Neuron (in vitro differentiated cells): ENCODE data around the gene ENC1.
A peak's percentile ranks its signal among the peaks of the same experiment; 100 is the strongest.

Source experiments
- H2AFZ ChIP-seq: one replicate; pipeline ENCODE4 v1.6.1; 2013; ENCODE audit warnings: low read depth, mild to moderate bottlenecking, inconsistent platforms, low read length, moderate library complexity
- H3K27me3 ChIP-seq: one replicate; pipeline ENCODE4 v1.6.1; 2013; ENCODE audit warnings: low read length; ENCODE audit not compliant: insufficient read depth
- H3K36me3 ChIP-seq: one replicate; pipeline ENCODE4 v1.6.1; 2013; ENCODE audit warnings: low read length; ENCODE audit not compliant: insufficient read depth
- H3K4me1 ChIP-seq: one replicate; pipeline ENCODE4 v1.6.1; 2013; ENCODE audit warnings: low read length; ENCODE audit not compliant: insufficient read depth
- H3K4me3 ChIP-seq: 2 replicates; pipeline ENCODE4 v1.5.1; 2013; ENCODE audit warnings: mild to moderate bottlenecking, low read length, moderate library complexity
- H3K9me3 ChIP-seq: one replicate; pipeline ENCODE4 v1.6.1; 2013; ENCODE audit warnings: low read length

The ENC1 gene

DNA sequence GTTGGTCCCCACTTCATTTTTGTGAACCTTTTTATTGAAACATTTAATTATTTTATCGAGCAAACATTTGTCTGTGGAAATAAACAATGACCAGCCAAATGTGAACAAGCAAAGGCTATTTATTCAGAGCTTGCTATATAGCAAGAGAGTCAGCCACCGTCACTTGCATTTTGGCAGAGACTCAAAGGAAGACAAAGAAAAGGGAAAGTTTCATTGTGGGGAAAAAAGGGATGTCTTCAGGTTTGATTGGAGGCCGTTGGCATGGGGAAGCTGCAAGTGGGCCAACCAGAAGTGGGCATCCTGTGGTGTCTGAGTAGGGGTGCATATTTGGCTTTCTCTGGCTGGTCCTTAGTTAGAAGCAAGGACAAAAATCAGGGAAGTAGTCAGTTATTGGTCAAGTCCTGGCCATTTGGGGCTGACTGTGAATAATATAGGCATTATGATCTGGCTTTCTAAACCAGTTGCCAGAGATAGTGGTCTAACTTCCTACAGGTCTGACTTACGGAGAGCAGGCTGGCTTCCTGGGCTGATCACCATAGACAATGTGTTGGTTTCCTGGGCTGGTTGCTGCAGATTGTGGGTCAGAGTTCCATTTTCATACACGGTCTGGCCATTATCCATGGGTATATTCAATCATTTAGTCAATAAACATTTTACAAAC, 16.6 kb downstream of the ENC1 start:
- no peaks in the 10 kb centered on the region for H3K27me3 ChIP-seq
- no peak overlapping the region for H3K4me3 ChIP-seq
- H3K36me3 ChIP-seq, result no peaks in the 10 kb centered on the region
- no peak overlapping the region for H2AFZ ChIP-seq
- peaks cover 63% of the 10 kb centered on the region for H3K4me1 ChIP-seq
- H3K9me3 ChIP-seq, result no peaks in the 10 kb centered on the region

GRCh38 chr5:74623006-74623611, 17.4 kb downstream of the ENC1 start:
- Histone ChIP-seq H3K4me1 (peaks cover 55% of the 10 kb centered on the region), H3K9me3 (no peaks in the 10 kb centered on the region), H3K27me3 (no peaks in the 10 kb centered on the region), H3K4me3 (peak overlapping the region; percentile 18), H3K36me3 (no peaks in the 10 kb centered on the region), H2AFZ (peak overlapping the region; percentile 3)

DNA sequence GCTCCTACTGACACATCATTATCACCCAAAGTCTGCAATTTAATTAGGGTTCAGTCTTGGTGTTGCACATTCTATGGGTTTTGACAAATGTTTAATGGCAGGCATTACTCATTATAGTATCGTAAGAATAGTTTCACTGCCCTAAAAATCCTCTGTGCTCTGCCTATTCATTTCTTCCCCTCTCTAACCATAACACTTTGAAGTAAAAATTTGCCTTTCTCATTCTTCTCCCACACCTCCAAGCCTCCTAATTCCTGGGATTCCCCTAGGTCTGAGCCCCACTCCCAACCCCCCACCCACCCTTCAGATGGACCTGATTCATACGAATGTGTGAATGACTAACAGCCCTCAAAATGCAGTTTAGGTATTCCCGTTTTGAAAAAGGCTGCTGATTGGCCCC, 18.4 kb downstream of the ENC1 start:
- no peaks in the 10 kb centered on the region for H3K27me3 ChIP-seq
- no peaks in the 10 kb centered on the region for H3K36me3 ChIP-seq
- no peaks in the 10 kb centered on the region for H3K9me3 ChIP-seq
- H3K4me1 ChIP-seq, result peaks cover 52% of the 10 kb centered on the region
- H3K4me3 ChIP-seq, result no peak overlapping the region
- H2AFZ ChIP-seq, result no peak overlapping the region

DNA sequence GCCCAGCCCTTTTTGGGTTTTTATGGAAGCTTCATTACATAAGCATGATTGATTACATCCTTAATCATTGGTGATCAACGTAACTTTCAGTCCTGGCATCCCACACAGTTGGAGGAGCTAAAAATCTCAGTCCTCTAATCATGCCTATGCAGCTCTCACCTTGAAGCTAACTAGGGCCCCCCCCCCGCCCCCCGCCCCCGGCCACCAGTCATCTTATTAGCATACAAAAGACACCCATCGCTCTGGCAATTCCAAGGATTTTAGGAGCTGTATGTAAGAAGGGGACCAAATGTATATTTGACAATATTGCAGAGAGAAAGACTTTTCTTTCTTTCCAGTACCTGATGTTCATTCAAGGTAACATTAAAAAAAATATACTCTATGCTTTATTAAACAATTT, 19.0 kb downstream of the ENC1 start:
- no peaks in the 10 kb centered on the region for H3K36me3 ChIP-seq
- H2AFZ ChIP-seq, result no peak overlapping the region
- H3K27me3 ChIP-seq, result no peaks in the 10 kb centered on the region
- H3K4me3 ChIP-seq, result no peak overlapping the region
- no peaks in the 10 kb centered on the region for H3K9me3 ChIP-seq
- peaks cover 48% of the 10 kb centered on the region for H3K4me1 ChIP-seq

GRCh38 chr5:74619308-74619707, 21.2 kb downstream of the ENC1 start:
- no peaks in the 10 kb centered on the region for H3K36me3 ChIP-seq
- H3K9me3 ChIP-seq, result no peaks in the 10 kb centered on the region
- no peaks in the 10 kb centered on the region for H3K27me3 ChIP-seq
- peaks cover 35% of the 10 kb centered on the region for H3K4me1 ChIP-seq
- no peak overlapping the region for H3K4me3 ChIP-seq
- no peak overlapping the region for H2AFZ ChIP-seq

- H3K9me3 ChIP-seq, result no peaks in the 10 kb centered on the region
- H3K27me3 ChIP-seq, result no peaks in the 10 kb centered on the region
- no peaks in the 10 kb centered on the region for H3K36me3 ChIP-seq
- H2AFZ ChIP-seq, result no peak overlapping the region
- peaks cover 24% of the 10 kb centered on the region for H3K4me1 ChIP-seq
- H3K4me3 ChIP-seq, result no peak overlapping the region
These were observed 22.4 kb downstream of the ENC1 start for GRCh38 chr5:74618106-74618505.

- Histone ChIP-seq H2AFZ (no peak overlapping the region), H3K4me1 (peaks cover 16% of the 10 kb centered on the region), H3K9me3 (no peaks in the 10 kb centered on the region), H3K4me3 (no peak overlapping the region), H3K36me3 (no peaks in the 10 kb centered on the region), H3K27me3 (no peaks in the 10 kb centered on the region)
These were observed 23.3 kb downstream of the ENC1 start for GRCh38 chr5:74617202-74617601.

DNA sequence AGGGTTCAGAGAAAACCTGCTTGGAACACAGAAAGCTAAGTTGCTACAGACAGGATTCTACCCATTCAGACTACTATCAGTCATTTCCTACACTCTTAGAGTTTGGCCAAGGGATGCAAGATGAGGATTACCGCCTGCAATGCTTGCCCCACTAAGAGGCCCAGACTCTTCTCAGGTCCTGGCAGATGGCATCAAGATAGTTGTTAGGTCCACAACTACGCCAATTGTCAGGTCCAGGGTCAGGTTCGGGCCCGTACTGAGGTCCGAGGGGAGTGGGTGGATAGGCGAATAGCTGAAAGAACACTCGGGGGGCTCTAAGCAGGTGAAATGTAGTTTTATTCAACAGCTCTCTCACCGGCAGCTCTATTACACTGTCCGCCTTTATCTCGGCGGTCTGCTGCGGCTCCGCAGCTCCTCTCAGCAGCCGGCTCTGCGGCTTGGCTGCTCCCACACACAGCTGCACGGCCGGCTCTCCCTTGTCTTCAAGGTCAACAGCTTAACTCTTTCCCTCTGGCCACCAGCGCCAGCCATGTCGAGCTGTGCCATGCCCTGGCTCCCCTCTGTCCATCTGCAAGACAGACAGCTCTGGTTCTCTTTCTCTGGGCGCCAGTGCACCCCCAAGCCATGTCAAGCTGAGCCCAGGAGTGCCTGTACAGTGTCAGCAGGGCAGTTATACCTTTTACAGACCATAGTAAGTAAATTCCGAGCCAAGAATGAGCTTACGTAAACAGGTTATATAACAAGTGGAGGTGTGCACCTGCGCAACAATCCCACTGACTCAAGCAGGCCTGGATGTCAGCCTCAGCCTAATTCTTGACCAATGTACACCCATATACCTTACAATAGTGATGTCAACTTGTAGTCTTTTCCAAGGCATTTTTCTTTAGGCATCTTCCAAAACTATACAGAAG, 24.0 kb downstream of the ENC1 start:
- H2AFZ ChIP-seq, result no peak overlapping the region
- H3K27me3 ChIP-seq, result no peaks in the 10 kb centered on the region
- H3K4me1 ChIP-seq, result peaks cover 14% of the 10 kb centered on the region
- no peaks in the 10 kb centered on the region for H3K36me3 ChIP-seq
- H3K4me3 ChIP-seq, result no peak overlapping the region
- no peaks in the 10 kb centered on the region for H3K9me3 ChIP-seq

DNA sequence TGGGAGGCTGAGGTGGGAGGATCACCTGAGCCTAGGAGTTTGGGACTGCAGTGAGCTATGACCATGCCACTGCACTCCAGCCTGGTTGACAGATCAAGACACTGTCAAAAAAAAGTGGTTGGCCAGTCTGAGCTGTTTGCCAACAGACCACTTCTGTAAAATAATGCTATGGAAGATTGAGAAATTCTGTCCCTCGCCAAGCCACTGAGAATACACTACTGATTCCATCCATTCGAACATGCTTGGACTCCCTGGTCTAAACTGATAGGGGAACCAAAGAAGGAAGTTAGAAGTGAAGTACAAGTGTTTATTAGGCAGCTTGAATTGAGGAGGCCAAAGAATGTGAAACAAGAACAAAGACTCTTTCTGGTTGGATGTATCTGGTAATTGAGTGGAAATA, 27.2 kb downstream of the ENC1 start:
- no peak overlapping the region for H2AFZ ChIP-seq
- no peaks in the 10 kb centered on the region for H3K36me3 ChIP-seq

GRCh38 chr5:74612045-74612444, 28.5 kb downstream of the ENC1 start:
- no peak overlapping the region for H3K4me3 ChIP-seq
- H3K4me1 ChIP-seq, result peaks cover 19% of the 10 kb centered on the region
- peaks cover 2% of the 10 kb centered on the region for H3K9me3 ChIP-seq
- no peaks in the 10 kb centered on the region for H3K27me3 ChIP-seq
- H3K36me3 ChIP-seq, result no peaks in the 10 kb centered on the region
- H2AFZ ChIP-seq, result no peak overlapping the region

More for the DNA sequence above, 27.2 kb downstream of the ENC1 start:
- Histone ChIP-seq H3K27me3 (no peaks in the 10 kb centered on the region), H3K4me3 (no peak overlapping the region), H3K4me1 (peaks cover 25% of the 10 kb centered on the region), H3K9me3 (peaks cover 2% of the 10 kb centered on the region)

DNA sequence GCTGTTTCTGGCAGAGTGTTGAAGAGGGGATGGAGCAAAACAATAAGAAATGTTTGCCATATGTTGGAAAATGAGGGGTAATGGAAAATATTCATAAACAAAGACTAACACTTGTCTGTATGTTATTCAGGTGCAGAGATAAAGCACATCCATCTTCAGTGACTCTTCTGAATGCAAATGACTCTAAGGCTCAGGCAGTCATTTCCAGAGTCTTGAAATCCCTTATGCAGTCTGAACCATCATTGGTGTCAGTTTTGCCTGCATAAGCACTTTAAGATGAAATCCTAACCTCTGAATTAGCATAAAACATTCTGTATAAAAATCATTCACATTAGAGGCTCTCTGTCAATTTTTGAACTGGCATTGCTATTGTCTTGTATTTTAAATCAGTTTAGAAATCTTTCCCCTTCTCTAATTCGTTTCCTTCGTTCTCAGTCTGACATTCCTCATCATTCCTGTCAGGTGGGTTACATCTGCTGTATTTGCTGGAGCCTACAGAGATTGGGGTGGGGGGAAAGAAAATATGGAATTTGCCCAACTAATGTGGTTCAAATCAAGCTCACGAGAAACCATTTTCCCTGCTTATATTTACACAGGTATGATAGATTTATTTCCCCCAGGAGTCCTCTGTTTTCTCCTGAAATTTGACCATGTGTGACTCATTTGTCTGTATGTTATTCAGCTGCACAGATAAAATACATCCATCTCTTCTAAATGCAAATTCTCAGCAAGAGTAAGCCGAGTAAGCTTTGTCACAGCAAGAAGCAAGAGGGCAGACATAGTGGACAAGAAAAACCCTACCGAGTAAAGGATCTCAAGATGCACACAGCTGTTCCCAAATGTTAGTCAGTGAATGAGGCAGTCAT, 31.6 kb downstream of the ENC1 start:
- H3K4me3 ChIP-seq, result no peak overlapping the region
- no peaks in the 10 kb centered on the region for H3K27me3 ChIP-seq
- H3K36me3 ChIP-seq, result no peaks in the 10 kb centered on the region
- no peak overlapping the region for H2AFZ ChIP-seq
- peaks cover 15% of the 10 kb centered on the region for H3K4me1 ChIP-seq
- H3K9me3 ChIP-seq, result peaks cover 2% of the 10 kb centered on the region

GRCh38 chr5:74605759-74606158, 34.8 kb downstream of the ENC1 start:
- Histone ChIP-seq H3K4me3 (no peak overlapping the region), H3K4me1 (peaks cover 11% of the 10 kb centered on the region), H2AFZ (no peak overlapping the region), H3K36me3 (no peaks in the 10 kb centered on the region), H3K9me3 (peaks cover 2% of the 10 kb centered on the region), H3K27me3 (no peaks in the 10 kb centered on the region)
